GM19468 (cell line): ENCODE results near the gene ZNF888.
"Not testable (repeated sequence)": the region's sequence is repeated elsewhere in the genome, so short reads cannot be mapped to it uniquely, and the experiment has no call there.

Experiments used
- ATAC-seq: cut with Tn5 transposase; IDR thresholded peaks from one replicate; pipeline ENCODE4 v1.9.1; 2021; ENCODE audit warnings: mild to moderate bottlenecking, moderate library complexity, moderate number of reproducible peaks; ENCODE audit not compliant: unreplicated experiment; ENCODE audit errors: extremely low read depth

Gene ZNF888

GRCh38 chr19:52891336-52891735 is 31.9 kb downstream of the ZNF888 start:
- no peak for ATAC-seq

GRCh38 chr19:52889931-52890330 is 33.3 kb downstream of the ZNF888 start:
- ATAC-seq: no peak

GRCh38 chr19:52889076-52889475 is 34.2 kb downstream of the ZNF888 start:
- ATAC-seq: no peak

GRCh38 chr19:52880895-52881389 is 42.3 kb downstream of the ZNF888 start:
- ATAC-seq: no peak

GRCh38 chr19:52872996-52873395 is 50.2 kb downstream of the ZNF888 start:
- ATAC-seq: not testable (repeated sequence)

GRCh38 chr19:52871466-52871865 is 51.8 kb downstream of the ZNF888 start:
- ATAC-seq: no peak

- ATAC-seq: not testable (repeated sequence)
Measured at GRCh38 chr19:52868031-52868430, 55.2 kb downstream of the ZNF888 start.

GRCh38 chr19:52857378-52858191 is 65.6 kb downstream of the ZNF888 start, which contains the start of gene ZNF468:
TSS of gene ZNF468 (minus strand) at chr19:52857619. CDS start at chr19:52854272, 3,347 bp downstream.
- ATAC-seq: peak; percentile 90

- not testable (repeated sequence) for ATAC-seq
Measured at GRCh38 chr19:52856540-52857377, 66.5 kb downstream of the ZNF888 start.
